SK-N-SH treated with all-trans-retinoic acid at 6 μM for 48 hours (cell line): ENCODE measurements around the gene KRT81.

ENCODE experiments used
- ATAC-seq: fragments of 200-7000 bp; cut with Tn5 transposase; 3 replicates; pipeline ENCODE4 v1.9.1; 2020; ENCODE audit warnings: mild to moderate bottlenecking, moderate library complexity
- ARNTL ChIP-seq: fragments of 450-650 bp; formaldehyde crosslinking; IDR thresholded peaks from 2 replicates; pipeline ENCODE4 v1.5.0; 2020; ENCODE audit warnings: low read depth, mild to moderate bottlenecking, moderate library complexity, borderline replicate concordance
- BACH2 ChIP-seq: fragments of 250-450 bp; sonication (Bioruptor Pico); IDR thresholded peaks from 2 replicates; pipeline ENCODE4 v1.9.0; 2021; ENCODE audit warnings: mild to moderate bottlenecking, borderline replicate concordance
- CREB5 ChIP-seq: fragments of 250-450 bp; sonication (Bioruptor Pico); IDR thresholded peaks from 2 replicates; pipeline ENCODE4 v1.5.1; 2020; ENCODE audit warnings: low read depth, mild to moderate bottlenecking, moderate library complexity
- GLIS3 ChIP-seq: fragments of 250-450 bp; sonication (Bioruptor Pico); IDR thresholded peaks from 2 replicates; pipeline ENCODE4 v1.5.0; 2020; ENCODE audit warnings: mild to moderate bottlenecking, moderate library complexity
- ISL1 ChIP-seq: fragments of 250-450 bp; sonication (Bioruptor Pico); IDR thresholded peaks from 2 replicates; pipeline ENCODE4 v2.1.2; 2022; ENCODE audit warnings: mild to moderate bottlenecking, moderate library complexity
- OSR1 ChIP-seq: fragments of 250-450 bp; sonication (Bioruptor Pico); IDR thresholded peaks from 2 replicates; pipeline ENCODE4 v1.8.0; 2022; ENCODE audit warnings: moderate library complexity, mild to moderate bottlenecking, inconsistent platforms
- RARB ChIP-seq: fragments of 250-450 bp; sonication (Bioruptor Pico); IDR thresholded peaks from 2 replicates; pipeline ENCODE4 v1.8.0; 2021; ENCODE audit warnings: mild to moderate bottlenecking, moderate library complexity
- SNAI2 ChIP-seq: fragments of 250-450 bp; sonication (Bioruptor Pico); IDR thresholded peaks from 2 replicates; pipeline ENCODE4 v1.5.0; 2020; ENCODE audit warnings: mild to moderate bottlenecking, moderate library complexity
- TCF4 ChIP-seq: fragments of 250-450 bp; sonication (Bioruptor Pico); IDR thresholded peaks from 2 replicates; pipeline ENCODE4 v1.8.0; 2021; ENCODE audit warnings: mild to moderate bottlenecking, moderate library complexity, borderline replicate concordance
- TSHZ2 ChIP-seq: fragments of 250-450 bp; sonication (Bioruptor Pico); IDR thresholded peaks from 2 replicates; pipeline ENCODE4 v1.5.0; 2020; ENCODE audit warnings: mild to moderate bottlenecking, moderate library complexity
- ZC3H10 ChIP-seq: fragments of 250-450 bp; sonication (Bioruptor Pico); IDR thresholded peaks from 2 replicates; pipeline ENCODE4 v1.5.1; 2021; ENCODE audit warnings: mild to moderate bottlenecking, moderate library complexity
- ZFP3 ChIP-seq: fragments of 250-450 bp; sonication (Bioruptor Pico); IDR thresholded peaks from 2 replicates; pipeline ENCODE4 v1.5.0; 2020; ENCODE audit warnings: mild to moderate bottlenecking, moderate library complexity
- ZNF565 ChIP-seq: fragments of 450-650 bp; formaldehyde crosslinking; conservative IDR thresholded peaks from 2 replicates; pipeline ENCODE4 v1.5.0; 2020; ENCODE audit warnings: low read depth, mild to moderate bottlenecking, moderate library complexity
- ZNF70 ChIP-seq: fragments of 450-650 bp; formaldehyde crosslinking; IDR thresholded peaks from 2 replicates; pipeline ENCODE4 v1.5.0; 2020; ENCODE audit warnings: mild to moderate bottlenecking, moderate library complexity
- ZNF8 ChIP-seq: fragments of 450-650 bp; formaldehyde crosslinking; IDR thresholded peaks from 2 replicates; pipeline ENCODE4 v1.5.0; 2020; ENCODE audit warnings: mild to moderate bottlenecking, moderate library complexity
- TF ChIP-seq, protein P1 (sequence below): fragments of 250-450 bp; sonication (Bioruptor Pico); IDR thresholded peaks from 2 replicates; pipeline ENCODE4 v1.8.0; 2020; ENCODE audit warnings: mild to moderate bottlenecking, moderate library complexity, borderline replicate concordance

The KRT81 gene

DNA sequence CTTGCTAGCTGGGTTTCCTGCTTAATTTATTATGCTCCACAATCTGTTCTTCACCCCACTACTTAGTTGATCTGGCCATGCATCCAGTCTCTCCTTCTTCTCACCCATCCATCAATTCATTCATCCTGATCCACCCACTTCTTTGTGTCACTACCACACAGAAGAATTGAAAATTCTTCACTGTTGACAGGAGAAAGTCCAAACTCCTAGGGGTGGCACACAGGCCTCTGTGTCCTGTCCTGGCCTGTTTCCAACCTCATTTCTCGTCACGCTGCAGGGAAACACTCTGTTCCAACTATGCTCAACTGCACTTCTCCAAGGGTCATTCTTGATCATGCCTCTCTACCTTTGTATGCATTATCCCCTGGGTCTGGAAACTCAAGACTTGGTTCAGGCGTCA, 40.5 kb upstream of the KRT81 start:
- ATAC-seq = no peak
- no peak for TF ChIP-seq SNAI2
- TF ChIP-seq, protein P1, sequence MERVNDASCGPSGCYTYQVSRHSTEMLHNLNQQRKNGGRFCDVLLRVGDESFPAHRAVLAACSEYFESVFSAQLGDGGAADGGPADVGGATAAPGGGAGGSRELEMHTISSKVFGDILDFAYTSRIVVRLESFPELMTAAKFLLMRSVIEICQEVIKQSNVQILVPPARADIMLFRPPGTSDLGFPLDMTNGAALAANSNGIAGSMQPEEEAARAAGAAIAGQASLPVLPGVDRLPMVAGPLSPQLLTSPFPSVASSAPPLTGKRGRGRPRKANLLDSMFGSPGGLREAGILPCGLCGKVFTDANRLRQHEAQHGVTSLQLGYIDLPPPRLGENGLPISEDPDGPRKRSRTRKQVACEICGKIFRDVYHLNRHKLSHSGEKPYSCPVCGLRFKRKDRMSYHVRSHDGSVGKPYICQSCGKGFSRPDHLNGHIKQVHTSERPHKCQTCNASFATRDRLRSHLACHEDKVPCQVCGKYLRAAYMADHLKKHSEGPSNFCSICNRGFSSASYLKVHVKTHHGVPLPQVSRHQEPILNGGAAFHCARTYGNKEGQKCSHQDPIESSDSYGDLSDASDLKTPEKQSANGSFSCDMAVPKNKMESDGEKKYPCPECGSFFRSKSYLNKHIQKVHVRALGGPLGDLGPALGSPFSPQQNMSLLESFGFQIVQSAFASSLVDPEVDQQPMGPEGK = no peak
- TF ChIP-seq BACH2 (CRISPR knock-in tag) = no peak
- no peak for TF ChIP-seq CREB5 (CRISPR knock-in tag)
- TF ChIP-seq ZC3H10 = no peak
- TF ChIP-seq OSR1 = no peak
- TF ChIP-seq ZNF70 (CRISPR knock-in tag) = no peak
- no peak for TF ChIP-seq ARNTL (CRISPR knock-in tag)
- no peak for TF ChIP-seq GLIS3
- TF ChIP-seq RARB (CRISPR knock-in tag) = no peak
- no peak for TF ChIP-seq ISL1 (CRISPR knock-in tag)
- TF ChIP-seq ZNF565 (CRISPR knock-in tag) = no peak
- TF ChIP-seq ZFP3 (CRISPR knock-in tag) = no peak

GRCh38 chr12:52331039-52331438, 39.7 kb upstream of the KRT81 start:
- no peak for ATAC-seq
- TF ChIP-seq ZFP3 (CRISPR knock-in tag) (no peak), ZC3H10 (no peak), TCF4 (no peak), TSHZ2 (CRISPR knock-in tag) (no peak), CREB5 (CRISPR knock-in tag) (no peak), ISL1 (CRISPR knock-in tag) (no peak), SNAI2 (no peak), ZNF565 (CRISPR knock-in tag) (no peak), ZNF8 (CRISPR knock-in tag) (no peak), ZNF70 (CRISPR knock-in tag) (no peak), RARB (CRISPR knock-in tag) (no peak)
- TF ChIP-seq, protein P1 = no peak

DNA sequence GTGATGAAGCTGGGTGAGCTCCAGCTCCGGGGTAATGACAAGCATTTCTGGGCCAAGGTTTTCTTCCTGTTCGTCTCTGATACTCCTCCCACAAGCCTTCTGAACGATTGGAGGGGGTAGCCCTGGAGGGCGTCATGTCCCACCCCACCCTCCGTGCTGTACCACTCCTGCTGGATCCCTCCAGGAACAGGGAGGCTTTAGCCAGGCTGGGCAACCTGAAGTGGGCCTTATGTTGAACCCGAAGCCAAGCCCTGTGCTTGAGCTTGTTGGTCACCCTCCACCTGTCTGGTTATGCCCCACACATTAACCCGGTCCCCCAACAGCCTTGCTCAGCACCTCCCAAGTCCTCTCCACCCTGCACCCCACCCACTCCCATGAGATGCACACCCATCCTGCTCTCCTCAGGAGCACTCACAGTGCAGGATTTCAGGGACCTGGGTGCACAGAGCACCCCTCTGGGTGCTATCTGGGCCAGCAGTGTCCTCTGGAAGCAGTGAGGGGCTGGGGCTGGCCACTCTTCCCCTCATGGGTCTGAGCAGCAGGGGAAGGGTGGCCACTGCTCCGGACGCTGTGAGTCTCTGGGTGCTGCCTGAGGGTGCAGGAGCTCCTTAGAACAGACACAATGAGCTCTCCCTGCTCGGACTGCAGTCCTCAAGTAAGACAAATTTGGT, 36.6 kb upstream of the KRT81 start:
- peak; percentile 34 for ATAC-seq
- TF ChIP-seq ZNF8 (CRISPR knock-in tag) (no peak), TSHZ2 (CRISPR knock-in tag) (no peak), GLIS3 (no peak)
- TF ChIP-seq, all 23 proteins: peak for 0
